Measurements from ENCODE around the gene GPR22.
A peak's percentile ranks its signal among the peaks of the same experiment; 100 is the strongest.

Gene GPR22

GRCh38 chr7:107469929-107470328 lies at the start of gene GPR22:
Gene GPR22 (plus strand): TSS chr7:107470057. CDS start chr7:107474061, 4,004 bp downstream.
- DNase-seq (ENCODE audit: low read depth), result no peak

GRCh38 chr7:107427462-107427861 lies 42.4 kb upstream of the GPR22 start:
- DNase-seq (ENCODE audit: low read depth), result no peak

GRCh38 chr7:107428642-107429041 lies 41.2 kb upstream of the GPR22 start:
- no peak for DNase-seq (ENCODE audit: low read depth)

GRCh38 chr7:107430057-107430456 lies 39.8 kb upstream of the GPR22 start:
- no peak for DNase-seq (ENCODE audit: low read depth)

- DNase-seq (ENCODE audit: low read depth), result no peak
Measured at GRCh38 chr7:107432261-107432660, 37.6 kb upstream of the GPR22 start.

- DNase-seq (ENCODE audit: low read depth), result no peak
Measured at GRCh38 chr7:107435749-107436148, 34.1 kb upstream of the GPR22 start.

- no peak for DNase-seq (ENCODE audit: low read depth)
Measured at GRCh38 chr7:107439025-107439424, 30.8 kb upstream of the GPR22 start.

GRCh38 chr7:107441581-107442422 lies 28.1 kb upstream of the GPR22 start:
- no peak for DNase-seq (ENCODE audit: low read depth)

GRCh38 chr7:107442678-107443077 lies 27.2 kb upstream of the GPR22 start:
- DNase-seq (ENCODE audit: low read depth), result no peak

- DNase-seq (ENCODE audit: low read depth), result peak; percentile 13
Measured at GRCh38 chr7:107446531-107446930, 23.3 kb upstream of the GPR22 start.

GRCh38 chr7:107446988-107447387 lies 22.9 kb upstream of the GPR22 start:
- peak; percentile 22 for DNase-seq (ENCODE audit: low read depth)

GRCh38 chr7:107450970-107451369 lies 18.9 kb upstream of the GPR22 start:
- no peak for DNase-seq (ENCODE audit: low read depth)

GRCh38 chr7:107453388-107453787 lies 16.5 kb upstream of the GPR22 start:
- no peak for DNase-seq (ENCODE audit: low read depth)

GRCh38 chr7:107461938-107462533 lies 7.8 kb upstream of the GPR22 start:
- DNase-seq (ENCODE audit: low read depth), result no peak

GRCh38 chr7:107463139-107464078 lies 6.4 kb upstream of the GPR22 start:
- peak; percentile 35 for DNase-seq (ENCODE audit: low read depth)

- no peak for DNase-seq (ENCODE audit: low read depth)
Measured at GRCh38 chr7:107464666-107465226, 5.1 kb upstream of the GPR22 start.

- DNase-seq (ENCODE audit: low read depth), result no peak
Measured at GRCh38 chr7:107467972-107468371, 1.9 kb upstream of the GPR22 start.

- no peak for DNase-seq (ENCODE audit: low read depth)
Measured at GRCh38 chr7:107468824-107469223, 1.0 kb upstream of the GPR22 start.

- DNase-seq (ENCODE audit: low read depth), result no peak
Measured at GRCh38 chr7:107471292-107472070, 1.6 kb downstream of the GPR22 start.

GRCh38 chr7:107472116-107472515 lies 2.3 kb downstream of the GPR22 start:
- DNase-seq (ENCODE audit: low read depth), result no peak

GRCh38 chr7:107474104-107474521 lies 4.3 kb downstream of the GPR22 start:
- DNase-seq (ENCODE audit: low read depth), result no peak

All from non-pigmented ciliary epithelial cell (primary cell).